Ishikawa (cell line): ENCODE data around the gene ZNF557.

Experiments used
- CEBPB ChIP-seq: IDR thresholded peaks from 2 replicates; pipeline ENCODE4 v1.6.1; 2012
- CREB1 ChIP-seq: IDR thresholded peaks from 2 replicates; pipeline ENCODE4 v1.6.1; 2012; ENCODE audit warnings: low read depth
- EP300 ChIP-seq: IDR thresholded peaks from 2 replicates; pipeline ENCODE4 v1.6.1; 2012; ENCODE audit warnings: borderline replicate concordance
- FOXM1 ChIP-seq: IDR thresholded peaks from 2 replicates; pipeline ENCODE4 v1.6.1; 2012; ENCODE audit warnings: low read depth, borderline replicate concordance
- MAX ChIP-seq: IDR thresholded peaks from 2 replicates; pipeline ENCODE4 v1.6.1; 2012
- NFIC ChIP-seq: IDR thresholded peaks from 2 replicates; pipeline ENCODE4 v1.6.1; 2012
- RAD21 ChIP-seq: IDR thresholded peaks from 2 replicates; pipeline ENCODE4 v1.6.1; 2012; ENCODE audit warnings: low read depth
- REST ChIP-seq: IDR thresholded peaks from 2 replicates; pipeline ENCODE4 v1.6.1; 2012; ENCODE audit warnings: low read depth, mild to moderate bottlenecking
- TAF1 ChIP-seq: IDR thresholded peaks from 2 replicates; pipeline ENCODE4 v1.6.1; 2012; ENCODE audit warnings: low read depth, mild to moderate bottlenecking
- TCF12 ChIP-seq: IDR thresholded peaks from 2 replicates; pipeline ENCODE4 v1.6.1; 2012; ENCODE audit warnings: low read depth
- TEAD4 ChIP-seq: IDR thresholded peaks from 2 replicates; pipeline ENCODE4 v1.6.1; 2012
- USF1 ChIP-seq: IDR thresholded peaks from 2 replicates; pipeline ENCODE4 v1.6.1; 2012
- YY1 ChIP-seq: IDR thresholded peaks from 2 replicates; pipeline ENCODE4 v1.6.1; 2012; ENCODE audit warnings: low read depth

- TF ChIP-seq EP300 (no peak), NFIC (no peak), FOXM1 (no peak), TCF12 (no peak), RAD21 (no peak), CREB1 (no peak), TEAD4 (no peak), MAX (no peak), TAF1 (no peak), REST (no peak), YY1 (no peak), CEBPB (no peak), USF1 (no peak)
These were observed 362 bp downstream of the ZNF557 start for GRCh38 chr19:7069904-7070226.
